ENCODE measurements around the gene CC2D1A.

GRCh38 chr19:13965377-13965896 lies 59.4 kb downstream of the CC2D1A start:
- TF ChIP-seq CTCF (IDR thresholded peaks at IDR 0.05) (no peak), POLR2AphosphoS5 (IDR thresholded peaks at IDR 0.05) (no peak), POLR2A (IDR thresholded peaks at IDR 0.05) (no peak)

Measured in stomach (tissue), 4 donors.